B cell (primary cell): ENCODE results near the gene KIF1A. TPM values are rescaled to one million over a fixed set of nuclear protein-coding genes. Genes with fewer than 3 reads are reported as not detected.

Experiments used
- ATAC-seq: fragments of 200-7000 bp; cut with Tn5 transposase; one replicate; pipeline ENCODE4 v1.10.0; 2021; ENCODE audit warnings: low read depth, mild to moderate bottlenecking, moderate number of reproducible peaks, moderate library complexity
- CTCF ChIA-PET: fragments of 350-600 bp; sonication (Branson Sonifier 250); formaldehyde crosslinking; loops from one replicate; lab custom pipeline; 2021; ENCODE audit warnings: antibody characterized with exemption, inconsistent platforms; lab: Charles Lee
- POLR2A ChIA-PET: fragments of 350-600 bp; sonication (Branson Sonifier 250); formaldehyde crosslinking; loops from one replicate; lab custom pipeline; 2021; ENCODE audit warnings: antibody characterized with exemption; lab: Charles Lee
- DNase-seq: peaks from one replicate; pipeline ENCODE4 v3.0.0; 2013
- H2AFZ ChIP-seq: 2 replicates; pipeline ENCODE4 v1.6.1; 2012; ENCODE audit warnings: mild to moderate bottlenecking, low read depth, low read length; ENCODE audit not compliant: insufficient read depth, poor library complexity, severe bottlenecking
- H3K27ac ChIP-seq, 2 donors: 1 replicate in 1 of 2; 2 replicates in 1 of 2; pipeline ENCODE4 v1.5.1; 2012 to 2013; ENCODE audit warnings: low read length in 2 of 2, mild to moderate bottlenecking in 2 of 2, moderate library complexity in 1 of 2
- H3K27me3 ChIP-seq, 4 experiments: fragments of 200-600 bp in 1 of 4; sonication (generic) in 1 of 4; replicated peaks in 1 of 4; 1 replicate in 2 of 4; 2 replicates in 2 of 4; pipeline versions ENCODE4 v1.6.1 to v1.7.0; 2013 to 2016; ENCODE audit warnings: low read length in 3 of 4, mild to moderate bottlenecking in 2 of 4, mixed read lengths in 1 of 4, moderate library complexity in 1 of 4; ENCODE audit not compliant: insufficient read depth in 4 of 4, control insufficient read depth in 3 of 4; ENCODE audit errors: control extremely low read depth in 1 of 4
- H3K36me3 ChIP-seq, 2 experiments: replicated peaks in 1 of 2; 1 replicate in 1 of 2; 2 replicates in 1 of 2; pipeline versions ENCODE4 v1.6.1 to v1.7.1; 2013; ENCODE audit warnings: low read length in 1 of 2; ENCODE audit not compliant: insufficient read depth in 2 of 2, control insufficient read depth in 1 of 2; ENCODE audit errors: control extremely low read depth in 1 of 2, extremely low read depth in 1 of 2
- H3K4me1 ChIP-seq, 2 donors: fragments of 200-600 bp in 1 of 2; sonication (generic) in 1 of 2; 1 replicate in 1 of 2; 2 replicates in 1 of 2; pipeline versions ENCODE4 v1.5.1 to v1.6.1; 2013 to 2017; ENCODE audit warnings: low read length in 2 of 2; ENCODE audit not compliant: control insufficient read depth in 2 of 2, insufficient read depth in 2 of 2
- H3K4me2 ChIP-seq: replicated peaks from 2 replicates; pipeline ENCODE3; 2012; ENCODE audit warnings: mild to moderate bottlenecking, low read depth, low read length; ENCODE audit not compliant: poor library complexity, severe bottlenecking
- H3K4me3 ChIP-seq, 5 experiments: fragments of 200-600 bp in 1 of 5; sonication (generic) in 1 of 5; 1 replicate in 3 of 5; 2 replicates in 2 of 5; pipeline versions ENCODE4 v1.5.1 to v1.7.0; 2011 to 2016; ENCODE audit warnings: low read length in 4 of 5, mild to moderate bottlenecking in 4 of 5, low read depth in 2 of 5, control low read depth in 1 of 5, moderate library complexity in 1 of 5; ENCODE audit not compliant: insufficient read depth in 1 of 5; ENCODE audit errors: control extremely low read depth in 1 of 5, extremely low read depth in 1 of 5
- H3K79me2 ChIP-seq: fragments of 200-600 bp; sonication (generic); one replicate; pipeline ENCODE4 v1.6.0; 2016; ENCODE audit warnings: low read length; ENCODE audit not compliant: control insufficient read depth, insufficient read depth
- H3K9ac ChIP-seq: fragments of 200-600 bp; sonication (generic); 2 replicates; pipeline ENCODE4 v1.6.1; 2017; ENCODE audit warnings: mild to moderate bottlenecking, low read length, moderate library complexity
- H3K9me3 ChIP-seq, 3 donors: one replicate each; pipeline versions ENCODE4 v1.6.1 to v1.7.1; 2013; ENCODE audit warnings: low read length in 2 of 3; ENCODE audit not compliant: control insufficient read depth in 2 of 3, insufficient read depth in 1 of 3; ENCODE audit errors: control extremely low read depth in 1 of 3
- H4K20me1 ChIP-seq: 2 replicates; pipeline ENCODE4 v1.6.0; 2012; ENCODE audit warnings: mild to moderate bottlenecking, low read length; ENCODE audit not compliant: insufficient read depth, control insufficient read depth, poor library complexity, severe bottlenecking
- H3K27ac Mint-ChIP-seq: one replicate; pipeline ENCODE4 v1.8.0; 2021; ENCODE audit warnings: mixed read lengths
- H3K27me3 Mint-ChIP-seq: one replicate; pipeline ENCODE4 v1.8.0; 2021; ENCODE audit warnings: mixed read lengths
- H3K4me1 Mint-ChIP-seq: one replicate; pipeline ENCODE4 v1.8.0; 2021; ENCODE audit warnings: mixed read lengths
- H3K4me3 Mint-ChIP-seq: one replicate; pipeline ENCODE4 v1.8.0; 2021; ENCODE audit warnings: mixed read lengths
- H3K9me3 Mint-ChIP-seq: one replicate; pipeline ENCODE4 v1.8.0; 2022; ENCODE audit warnings: mixed read lengths; ENCODE audit not compliant: insufficient read depth
- EZH2 ChIP-seq: IDR thresholded peaks from 2 replicates; pipeline ENCODE4 v1.6.1; 2012; ENCODE audit warnings: borderline replicate concordance, low read depth, mild to moderate bottlenecking, moderate library complexity, low read length; ENCODE audit not compliant: insufficient read depth, poor library complexity, severe bottlenecking
- WGBS: methylation state at CpG from one replicate; pipeline ENCODE4 v1.1.5; 2013; ENCODE audit warnings: missing lambda C conversion rate; ENCODE audit not compliant: insufficient coverage; 5-methylcytosine and 5-hydroxymethylcytosine counted together
- intact Hi-C: fragments of 100-400 bp; cut with micrococcal nuclease; formaldehyde crosslinking; loops from one replicate; pipeline ENCODE4 v1.10.0; 2022
- polyA plus RNA-seq: library from polyadenylated mRNA; depleted of rRNA; stranded (reverse); fragments of >200 nt; gene quantifications from 2 replicates; pipeline ENCODE4 v1.2.3, GENCODE V29; 2012
- total RNA-seq, 2 donors: library from RNA; stranded (reverse); fragments of 120-200 nt in 1 of 2; gene quantifications; 1 replicate in 1 of 2; 2 replicates in 1 of 2; pipeline versions ENCODE4 v1.2.3 to v1.2.4, GENCODE V29; 2013 to 2022
- TF ChIP-seq, protein P1 (sequence below): fragments of 200-600 bp; IDR thresholded peaks from one replicate; pipeline ENCODE4 v1.8.0; 2022; ENCODE audit warnings: antibody characterized with exemption, mild to moderate bottlenecking

The KIF1A gene
- total and polyA plus RNA-seq, 2 donors (not counting 1 experiment from before 2014, with no cell fraction given): not detected

DNA sequence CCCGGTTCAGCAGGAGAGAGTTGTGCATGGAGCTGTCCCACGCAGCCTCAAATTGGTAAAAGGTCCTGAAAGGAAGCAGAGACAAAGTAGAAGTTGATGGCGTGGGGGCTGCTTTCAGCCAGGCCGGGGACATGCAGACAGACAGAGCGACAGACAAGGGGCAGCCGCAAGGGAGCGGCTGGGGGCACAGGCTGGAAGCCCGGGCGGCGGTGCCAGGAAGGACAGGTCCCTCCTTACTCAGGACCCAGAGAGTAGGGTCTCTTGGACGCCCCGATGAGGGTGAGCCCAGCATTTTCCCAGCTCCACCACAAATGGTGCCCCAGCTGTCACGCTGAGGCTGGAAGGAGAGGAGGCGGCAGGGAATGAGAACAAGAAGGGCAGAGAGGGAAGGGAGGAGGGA, 93.1 kb downstream of the KIF1A start:
- intact Hi-C loops: no loop called here
- H3K79me2 ChIP-seq: no peaks in the 10 kb centered on the region
- CTCF ChIA-PET: no interaction called here

DNA sequence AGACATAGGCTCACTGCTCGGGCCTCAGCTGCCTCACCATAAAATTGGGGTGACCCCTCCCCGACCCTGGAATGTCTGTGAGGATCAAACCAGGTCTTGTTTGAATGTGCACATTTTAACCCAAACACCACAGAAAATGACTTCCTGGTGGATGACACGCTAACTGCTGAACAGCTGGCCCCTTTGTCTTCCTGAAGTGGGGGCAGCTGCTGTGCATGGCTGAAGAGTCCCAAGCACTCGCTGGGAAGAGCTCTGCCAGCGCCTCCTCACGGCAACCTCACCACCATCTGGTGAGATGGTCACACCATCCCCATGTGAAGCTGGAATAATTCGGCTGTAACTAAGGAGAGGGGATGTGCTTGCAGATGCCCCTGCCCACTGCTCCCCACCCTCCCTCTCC, 94.3 kb downstream of the KIF1A start:
- no peak overlapping the region for H3K27ac ChIP-seq
- no peaks in the 10 kb centered on the region for H4K20me1 ChIP-seq
- intact Hi-C loops: no loop called here
- H3K4me1 ChIP-seq: no peaks in the 10 kb centered on the region
- no peak overlapping the region for H3K9ac ChIP-seq
- 57% methylated on average over 4 of the region's 7 CpGs for WGBS
- no peak overlapping the region for H2AFZ ChIP-seq
- H3K36me3 ChIP-seq: no peaks in the 10 kb centered on the region
- peaks cover 0 to 7% (median 0%) of the 10 kb centered on the region in 4 experiments for H3K27me3 ChIP-seq
- Mint-ChIP-seq H3K27ac (no peak overlapping the region), H3K9me3 (no peaks in the 10 kb centered on the region), H3K27me3 (peaks cover 7% of the 10 kb centered on the region), H3K4me1 (no peaks in the 10 kb centered on the region), H3K4me3 (no peak overlapping the region)
- ATAC-seq: no peak
- ChIA-PET POLR2A (no interaction called here), CTCF (no interaction called here)
- H3K79me2 ChIP-seq: no peaks in the 10 kb centered on the region
- no peak for DNase-seq
- no peaks in the 10 kb centered on the region for H3K9me3 ChIP-seq
- no peak overlapping the region for H3K4me2 ChIP-seq
- TF ChIP-seq, protein P1, sequence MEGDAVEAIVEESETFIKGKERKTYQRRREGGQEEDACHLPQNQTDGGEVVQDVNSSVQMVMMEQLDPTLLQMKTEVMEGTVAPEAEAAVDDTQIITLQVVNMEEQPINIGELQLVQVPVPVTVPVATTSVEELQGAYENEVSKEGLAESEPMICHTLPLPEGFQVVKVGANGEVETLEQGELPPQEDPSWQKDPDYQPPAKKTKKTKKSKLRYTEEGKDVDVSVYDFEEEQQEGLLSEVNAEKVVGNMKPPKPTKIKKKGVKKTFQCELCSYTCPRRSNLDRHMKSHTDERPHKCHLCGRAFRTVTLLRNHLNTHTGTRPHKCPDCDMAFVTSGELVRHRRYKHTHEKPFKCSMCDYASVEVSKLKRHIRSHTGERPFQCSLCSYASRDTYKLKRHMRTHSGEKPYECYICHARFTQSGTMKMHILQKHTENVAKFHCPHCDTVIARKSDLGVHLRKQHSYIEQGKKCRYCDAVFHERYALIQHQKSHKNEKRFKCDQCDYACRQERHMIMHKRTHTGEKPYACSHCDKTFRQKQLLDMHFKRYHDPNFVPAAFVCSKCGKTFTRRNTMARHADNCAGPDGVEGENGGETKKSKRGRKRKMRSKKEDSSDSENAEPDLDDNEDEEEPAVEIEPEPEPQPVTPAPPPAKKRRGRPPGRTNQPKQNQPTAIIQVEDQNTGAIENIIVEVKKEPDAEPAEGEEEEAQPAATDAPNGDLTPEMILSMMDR: no peak
- no peak for TF ChIP-seq EZH2
- H3K4me3 ChIP-seq: no peak overlapping the region

More for the DNA sequence above, 93.1 kb downstream of the KIF1A start:
- 98% methylated on average over 12 of the region's 14 CpGs for WGBS
- Histone ChIP-seq H4K20me1 (no peaks in the 10 kb centered on the region), H3K4me3 (no peak overlapping the region), H3K36me3 (no peaks in the 10 kb centered on the region), H3K9ac (no peak overlapping the region), H3K4me2 (no peak overlapping the region), H3K27me3 (peaks cover 0 to 7% (median 0%) of the 10 kb centered on the region in 4 experiments), H3K27ac (no peak overlapping the region), H2AFZ (no peak overlapping the region), H3K9me3 (no peaks in the 10 kb centered on the region), H3K4me1 (no peaks in the 10 kb centered on the region)
- no peak for DNase-seq
- Mint-ChIP-seq H3K27me3 (peaks cover 7% of the 10 kb centered on the region), H3K4me3 (no peak overlapping the region), H3K9me3 (no peaks in the 10 kb centered on the region), H3K4me1 (no peaks in the 10 kb centered on the region), H3K27ac (no peak overlapping the region)
- POLR2A ChIA-PET: no interaction called here
- ATAC-seq: no peak
- TF ChIP-seq EZH2: no peak
- TF ChIP-seq, protein P1: no peak
